Measurements from ENCODE around the gene PARVG.

The PARVG gene

DNA sequence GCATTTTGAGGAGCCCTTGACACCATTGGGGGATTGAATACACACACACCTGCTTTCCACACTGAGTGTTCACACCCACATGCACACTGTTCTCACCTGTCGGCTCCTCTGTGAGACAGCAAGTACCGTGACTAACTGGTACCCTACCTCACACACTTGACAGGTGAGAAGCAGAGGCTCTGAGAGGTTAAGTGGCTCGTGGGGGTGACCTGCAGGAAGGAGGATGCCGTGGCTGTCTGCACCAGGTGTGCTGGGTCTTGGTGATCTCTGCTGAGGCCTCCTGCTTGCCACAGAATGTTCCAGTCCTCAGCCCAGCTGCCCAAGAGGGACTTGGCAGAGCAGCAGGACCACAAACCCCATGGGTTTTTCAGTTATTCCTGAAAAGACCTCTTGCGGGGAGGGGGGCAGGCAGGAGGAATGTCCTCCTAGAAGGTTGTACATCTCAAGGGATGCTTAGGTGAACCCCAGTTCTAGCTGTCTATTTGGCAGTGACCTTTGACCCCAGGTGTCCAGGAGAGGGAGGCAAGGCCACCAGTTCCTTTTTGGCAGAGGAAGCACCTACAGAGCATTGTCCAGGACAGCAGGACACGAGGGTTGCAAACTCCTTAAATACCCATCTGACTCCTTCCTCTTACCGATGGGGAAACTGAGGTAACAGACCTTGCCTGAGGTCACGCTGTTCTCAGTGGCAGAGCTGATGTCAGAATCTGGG, 66.0 kb downstream of the PARVG start:
- TF ChIP-seq, protein P1, sequence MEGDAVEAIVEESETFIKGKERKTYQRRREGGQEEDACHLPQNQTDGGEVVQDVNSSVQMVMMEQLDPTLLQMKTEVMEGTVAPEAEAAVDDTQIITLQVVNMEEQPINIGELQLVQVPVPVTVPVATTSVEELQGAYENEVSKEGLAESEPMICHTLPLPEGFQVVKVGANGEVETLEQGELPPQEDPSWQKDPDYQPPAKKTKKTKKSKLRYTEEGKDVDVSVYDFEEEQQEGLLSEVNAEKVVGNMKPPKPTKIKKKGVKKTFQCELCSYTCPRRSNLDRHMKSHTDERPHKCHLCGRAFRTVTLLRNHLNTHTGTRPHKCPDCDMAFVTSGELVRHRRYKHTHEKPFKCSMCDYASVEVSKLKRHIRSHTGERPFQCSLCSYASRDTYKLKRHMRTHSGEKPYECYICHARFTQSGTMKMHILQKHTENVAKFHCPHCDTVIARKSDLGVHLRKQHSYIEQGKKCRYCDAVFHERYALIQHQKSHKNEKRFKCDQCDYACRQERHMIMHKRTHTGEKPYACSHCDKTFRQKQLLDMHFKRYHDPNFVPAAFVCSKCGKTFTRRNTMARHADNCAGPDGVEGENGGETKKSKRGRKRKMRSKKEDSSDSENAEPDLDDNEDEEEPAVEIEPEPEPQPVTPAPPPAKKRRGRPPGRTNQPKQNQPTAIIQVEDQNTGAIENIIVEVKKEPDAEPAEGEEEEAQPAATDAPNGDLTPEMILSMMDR (IDR thresholded peaks at IDR 0.05), result no peak
- peaks cover 4% of the 10 kb centered on the region for H3K9me3 ChIP-seq
- no peak overlapping the region for H3K4me3 ChIP-seq (ENCODE audit: low read depth in 1 of 2, low read length in 1 of 2)
- H3K27ac ChIP-seq, result no peak overlapping the region
- peaks cover 7% of the 10 kb centered on the region for H3K27me3 ChIP-seq
- H3K36me3 ChIP-seq, result no peaks in the 10 kb centered on the region
- H3K4me1 ChIP-seq (ENCODE audit: control insufficient read depth in 1 of 2, insufficient read depth in 1 of 2, low read depth in 1 of 2, low read length in 1 of 2), result no peaks in the 10 kb centered on the region

DNA sequence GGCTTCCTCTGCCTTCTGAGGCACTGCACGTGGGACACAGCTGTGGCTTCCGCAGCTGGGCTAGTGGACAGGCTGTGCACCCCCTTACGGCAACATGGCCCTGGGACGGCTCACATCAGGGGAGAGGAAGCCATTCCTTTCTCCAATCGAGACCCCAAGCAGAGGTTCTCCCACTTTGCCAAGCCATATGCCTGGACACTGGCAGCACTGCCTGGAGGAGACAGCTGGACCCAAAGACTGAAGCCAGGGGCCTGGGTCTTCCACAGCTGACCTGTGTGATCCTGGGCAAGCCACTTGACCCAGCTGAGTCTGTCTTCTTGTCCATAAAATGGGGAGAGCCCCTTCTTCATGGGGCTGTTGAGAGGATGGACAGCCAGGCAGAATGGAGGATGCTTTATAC, 66.6 kb downstream of the PARVG start:
- H3K4me3 ChIP-seq (ENCODE audit: low read depth in 1 of 2, low read length in 1 of 2), result no peak overlapping the region
- peaks cover 4% of the 10 kb centered on the region for H3K9me3 ChIP-seq
- no peak overlapping the region for H3K27ac ChIP-seq
- peaks cover 7% of the 10 kb centered on the region for H3K27me3 ChIP-seq
- H3K4me1 ChIP-seq (ENCODE audit: control insufficient read depth in 1 of 2, insufficient read depth in 1 of 2, low read depth in 1 of 2, low read length in 1 of 2), result no peaks in the 10 kb centered on the region
- TF ChIP-seq, protein P1 (IDR thresholded peaks at IDR 0.05), result no peak
- no peaks in the 10 kb centered on the region for H3K36me3 ChIP-seq

DNA sequence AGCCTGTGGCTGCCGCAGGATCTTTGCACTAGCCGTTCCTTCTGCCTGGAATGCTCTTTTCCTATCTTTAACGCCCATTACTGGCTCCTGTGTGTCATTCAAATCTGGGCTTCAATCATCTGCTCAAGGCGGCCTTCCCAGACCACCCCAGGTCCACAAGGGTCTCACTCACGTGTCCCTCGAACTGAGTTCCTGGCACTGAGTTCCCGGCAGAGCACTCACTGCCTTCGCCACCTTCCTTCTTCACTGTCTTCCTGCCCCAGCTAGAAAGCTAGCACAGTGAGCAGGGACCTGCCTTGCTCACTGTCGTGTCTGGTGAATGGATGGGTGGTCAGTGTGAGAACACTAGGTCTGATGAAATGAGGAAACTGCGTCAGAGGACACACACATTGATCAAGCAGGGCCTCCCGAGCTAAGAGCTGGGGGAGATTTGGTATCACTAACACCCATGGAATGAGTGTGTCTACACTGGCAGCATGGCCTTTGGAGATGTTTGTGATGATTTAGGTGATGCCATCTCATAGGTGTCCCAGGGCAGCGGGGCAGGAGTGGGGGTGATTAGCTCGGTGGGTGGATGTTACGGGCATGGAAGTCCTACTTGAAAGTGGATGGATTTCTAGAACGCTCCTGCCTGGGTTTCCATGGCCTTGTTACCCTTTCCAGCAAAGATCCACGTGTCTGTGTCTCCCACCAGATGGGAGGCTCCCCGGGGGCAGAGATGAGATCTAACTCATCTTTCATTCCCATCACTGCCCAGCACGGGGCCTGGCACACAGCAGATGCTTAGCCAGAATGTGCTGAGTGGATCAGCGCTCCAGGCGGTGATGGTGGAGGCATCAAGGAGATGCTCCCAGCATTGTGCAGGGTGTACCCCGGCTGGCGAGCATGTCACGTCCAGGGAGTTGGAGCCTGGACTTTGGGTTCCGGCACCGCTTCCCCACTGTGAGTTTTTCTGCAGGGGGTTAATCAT, 67.5 kb downstream of the PARVG start:
- Histone ChIP-seq H3K36me3 (no peaks in the 10 kb centered on the region), H3K27ac (no peak overlapping the region), H3K4me3 (ENCODE audit: low read depth in 1 of 2, low read length in 1 of 2) (no peak overlapping the region), H3K9me3 (peaks cover 4% of the 10 kb centered on the region), H3K4me1 (ENCODE audit: control insufficient read depth in 1 of 2, insufficient read depth in 1 of 2, low read depth in 1 of 2, low read length in 1 of 2) (no peaks in the 10 kb centered on the region), H3K27me3 (peaks cover 2% of the 10 kb centered on the region)
- TF ChIP-seq, protein P1 (IDR thresholded peaks at IDR 0.05), result no peak

DNA sequence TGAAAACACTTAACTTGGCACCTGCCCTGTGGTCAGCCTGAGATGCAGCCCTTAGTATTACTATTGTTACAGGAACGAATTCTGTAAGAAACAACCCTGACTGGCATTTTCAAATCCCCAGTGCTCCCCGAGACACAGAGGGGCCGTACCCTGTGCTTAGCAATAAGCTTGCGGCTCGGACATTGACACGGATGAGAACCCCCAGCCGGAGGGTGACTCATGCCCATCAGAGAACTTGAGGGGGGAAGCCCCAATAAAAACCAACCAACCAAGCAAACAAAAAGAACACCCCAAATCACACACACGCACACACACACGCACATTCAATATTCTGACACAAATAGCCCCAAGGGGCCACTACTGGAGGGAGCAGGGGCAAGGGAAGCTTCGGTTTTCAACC, 68.2 kb downstream of the PARVG start:
- Histone ChIP-seq H3K27me3 (no peaks in the 10 kb centered on the region), H3K27ac (no peak overlapping the region), H3K4me1 (ENCODE audit: control insufficient read depth in 1 of 2, insufficient read depth in 1 of 2, low read depth in 1 of 2, low read length in 1 of 2) (no peaks in the 10 kb centered on the region), H3K36me3 (no peaks in the 10 kb centered on the region), H3K9me3 (peaks cover 4% of the 10 kb centered on the region), H3K4me3 (ENCODE audit: low read depth in 1 of 2, low read length in 1 of 2) (no peak overlapping the region)
- TF ChIP-seq, protein P1 (IDR thresholded peaks at IDR 0.05), result no peak

DNA sequence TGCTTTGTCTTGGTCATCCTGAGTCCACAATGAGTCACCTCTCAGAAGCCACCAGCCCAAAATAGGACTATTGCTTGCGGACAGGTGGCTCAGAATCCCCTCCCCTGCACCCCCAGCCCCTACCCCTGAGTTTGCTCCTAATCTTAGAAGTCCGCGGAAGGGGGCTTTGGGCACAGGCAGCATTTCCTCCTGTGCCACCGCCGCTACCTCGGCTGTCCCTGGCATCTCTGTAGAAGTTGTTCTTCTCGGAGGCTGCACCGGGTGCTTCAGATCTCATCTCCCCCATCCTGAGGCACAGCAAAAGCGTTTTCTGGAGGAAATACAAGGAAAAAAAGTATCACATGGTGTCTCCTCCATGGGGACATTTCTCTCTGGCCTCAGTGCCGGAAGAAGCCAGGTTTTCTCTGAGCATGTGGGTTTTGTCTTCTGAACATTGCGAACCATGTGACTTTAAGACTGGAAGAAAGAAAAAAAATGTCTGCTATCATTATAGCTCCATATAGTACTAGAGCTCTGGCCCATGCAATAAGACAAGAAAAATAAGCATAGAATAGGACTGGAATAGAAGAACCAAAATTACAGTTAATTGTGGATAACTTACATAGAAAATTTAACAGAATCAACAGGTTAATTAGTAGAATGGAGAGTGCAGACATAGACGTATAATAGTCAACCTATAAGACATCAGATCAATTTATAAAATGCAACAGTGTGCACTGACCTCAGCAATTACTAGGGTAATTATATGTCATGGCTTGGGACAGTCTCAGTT, 68.8 kb downstream of the PARVG start:
- TF ChIP-seq, protein P1 (IDR thresholded peaks at IDR 0.05), result no peak

More for the DNA sequence above, 68.8 kb downstream of the PARVG start:
- Histone ChIP-seq H3K4me1 (ENCODE audit: control insufficient read depth in 1 of 2, insufficient read depth in 1 of 2, low read depth in 1 of 2, low read length in 1 of 2) (no peaks in the 10 kb centered on the region), H3K9me3 (peaks cover 4% of the 10 kb centered on the region), H3K27ac (no peak overlapping the region), H3K36me3 (no peaks in the 10 kb centered on the region), H3K27me3 (peaks cover 3% of the 10 kb centered on the region), H3K4me3 (ENCODE audit: low read depth in 1 of 2, low read length in 1 of 2) (no peak overlapping the region)
